Measurements from ENCODE around the gene OVCH1. TPM values are rescaled to one million over a fixed set of nuclear protein-coding genes. Genes with fewer than 3 reads are reported as not detected.

Gene OVCH1
- total and polyA plus RNA-seq, 9 of the 15 experiments (the other 6 are each of a cell fraction or from before 2014, with no cell fraction given), result not detected

DNA sequence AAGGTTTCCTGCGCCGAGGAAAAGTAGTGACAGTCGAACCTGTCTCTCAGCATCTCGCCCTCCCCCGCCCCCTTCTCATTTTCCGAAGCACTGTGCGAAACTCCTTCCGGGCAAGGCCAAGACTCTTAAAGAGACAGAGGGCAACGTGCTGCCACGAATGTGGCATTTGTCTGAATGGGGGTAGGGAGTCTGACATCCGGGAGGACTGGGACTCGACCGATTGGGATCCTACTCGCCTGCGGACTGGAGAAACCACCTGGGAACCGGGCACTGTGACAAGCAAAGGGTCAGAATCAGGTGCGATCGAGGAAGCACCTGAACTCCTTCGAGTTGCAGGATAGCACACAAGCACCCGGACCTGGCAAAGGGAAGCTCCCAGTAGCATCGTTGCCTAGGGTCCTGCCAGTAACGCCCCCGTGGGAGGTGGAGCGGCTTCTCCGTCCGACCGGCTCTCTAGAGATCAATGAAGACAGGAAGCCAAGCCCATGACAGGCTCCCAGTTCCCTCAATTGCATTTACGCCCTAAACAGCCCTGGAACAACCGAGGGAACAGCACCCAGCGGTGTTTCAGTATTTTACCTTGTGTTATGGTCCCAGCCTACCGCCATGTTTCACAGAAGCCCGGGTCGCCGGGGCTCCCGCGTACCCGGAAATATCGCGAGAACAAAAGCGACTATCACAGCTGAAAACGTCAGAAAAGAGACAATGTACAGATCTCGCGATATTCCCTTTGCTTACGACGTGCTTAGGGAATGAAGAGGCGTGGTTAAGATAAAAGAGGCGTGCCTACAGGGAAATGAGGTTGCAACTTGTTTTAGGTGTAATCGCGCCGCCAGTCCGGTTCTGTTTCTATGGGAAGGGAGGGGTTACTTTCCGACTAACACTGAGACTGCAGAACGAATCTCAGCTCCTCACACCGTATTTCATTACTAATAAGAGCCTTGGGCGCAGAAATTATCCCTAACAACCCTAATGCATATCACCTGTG, 116.7 kb downstream of the OVCH1 start, which contains the start of gene ERGIC2 (continued):
- TF ChIP-seq MXD1 (CRISPR knock-in tag; IDR thresholded peaks at IDR 0.05; ENCODE audit: borderline replicate concordance, poor library complexity, severe bottlenecking) (no peak), ZBTB49 (CRISPR knock-in tag; IDR thresholded peaks at IDR 0.05; ENCODE audit: borderline replicate concordance) (no peak), ZNF311 (CRISPR knock-in tag; IDR thresholded peaks at IDR 0.05) (no peak), ZNF644 (tag; IDR thresholded peaks at IDR 0.05; ENCODE audit: low read depth) (no peak), FOXP4 (CRISPR knock-in tag; IDR thresholded peaks at IDR 0.05; ENCODE audit: borderline replicate concordance) (no peak), GTF2F1 (IDR thresholded peaks at IDR 0.05; ENCODE audit: low read depth, low read length) (no peak), ZNF212 (CRISPR knock-in tag; IDR thresholded peaks at IDR 0.05) (no peak), ELF4 (CRISPR knock-in tag; IDR thresholded peaks at IDR 0.05) (0 out of 2 replicates have a peak, but pooled peaks have one; percentile 15), SREBF1 (IDR thresholded peaks at IDR 0.05; ENCODE audit: borderline replicate concordance, low read depth, low read length) (no peak), ZNF282 (CRISPR knock-in tag; IDR thresholded peaks at IDR 0.05) (no peak), ZNF785 (CRISPR knock-in tag; IDR thresholded peaks at IDR 0.05) (no peak), YBX1 (IDR thresholded peaks at IDR 0.05) (no peak), ZNF696 (CRISPR knock-in tag; conservative IDR thresholded peaks at IDR 0.05) (no peak), ZNF239 (CRISPR knock-in tag; IDR thresholded peaks at IDR 0.05) (no peak), KLF1 (tag; IDR thresholded peaks at IDR 0.05) (no peak), ARID2 (IDR thresholded peaks at IDR 0.05) (no peak), ZNF384 (IDR thresholded peaks at IDR 0.05; ENCODE audit: low read depth, low read length) (no peak), ZNF121 (CRISPR knock-in tag; conservative IDR thresholded peaks at IDR 0.05) (no peak), IRF2 (CRISPR knock-in tag; IDR thresholded peaks at IDR 0.05) (no peak), PHF8 (IDR thresholded peaks at IDR 0.05; ENCODE audit: borderline replicate concordance, low read length) (peak; percentile 91), ZNF830 (CRISPR knock-in tag; IDR thresholded peaks at IDR 0.05) (no peak), DNMT1 (IDR thresholded peaks at IDR 0.05) (no peak)
- TF ChIP-seq, protein P1, sequence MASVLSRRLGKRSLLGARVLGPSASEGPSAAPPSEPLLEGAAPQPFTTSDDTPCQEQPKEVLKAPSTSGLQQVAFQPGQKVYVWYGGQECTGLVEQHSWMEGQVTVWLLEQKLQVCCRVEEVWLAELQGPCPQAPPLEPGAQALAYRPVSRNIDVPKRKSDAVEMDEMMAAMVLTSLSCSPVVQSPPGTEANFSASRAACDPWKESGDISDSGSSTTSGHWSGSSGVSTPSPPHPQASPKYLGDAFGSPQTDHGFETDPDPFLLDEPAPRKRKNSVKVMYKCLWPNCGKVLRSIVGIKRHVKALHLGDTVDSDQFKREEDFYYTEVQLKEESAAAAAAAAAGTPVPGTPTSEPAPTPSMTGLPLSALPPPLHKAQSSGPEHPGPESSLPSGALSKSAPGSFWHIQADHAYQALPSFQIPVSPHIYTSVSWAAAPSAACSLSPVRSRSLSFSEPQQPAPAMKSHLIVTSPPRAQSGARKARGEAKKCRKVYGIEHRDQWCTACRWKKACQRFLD (CRISPR knock-in tag; IDR thresholded peaks at IDR 0.05), result no peak

All from K562 (cell line).